NK-92 (cell line): ENCODE results near the gene VASH1.
"Not testable (repeated sequence)": the region's sequence is repeated elsewhere in the genome, so short reads cannot be mapped to it uniquely, and the experiment has no call there.

Source experiments
- DNase-seq: peaks from one replicate; lab custom pipeline; 2025; ENCODE audit not compliant: unreplicated experiment; lab: John Stamatoyannopoulos, UW

Gene VASH1

GRCh38 chr14:76761136-76761959, at the start of gene VASH1:
Gene VASH1 (plus strand): TSS chr14:76761468. CDS start chr14:76762822, 1,354 bp downstream.
- DNase-seq: no peak

- no peak for DNase-seq
These were observed 48.1 kb upstream of the VASH1 start for GRCh38 chr14:76713121-76713520.

- DNase-seq: no peak
These were observed 46.8 kb upstream of the VASH1 start for GRCh38 chr14:76714470-76714869.

GRCh38 chr14:76715101-76715500, 46.2 kb upstream of the VASH1 start:
- DNase-seq: no peak

- DNase-seq: no peak
These were observed 45.7 kb upstream of the VASH1 start for GRCh38 chr14:76715511-76716081.

- DNase-seq: no peak
These were observed 45.0 kb upstream of the VASH1 start for GRCh38 chr14:76716285-76716684.

- DNase-seq: no peak
These were observed 43.6 kb upstream of the VASH1 start for GRCh38 chr14:76717508-76718290.

GRCh38 chr14:76718306-76719040, 42.8 kb upstream of the VASH1 start:
- DNase-seq: no peak

GRCh38 chr14:76719666-76720065, 41.6 kb upstream of the VASH1 start:
- DNase-seq: no peak

GRCh38 chr14:76720382-76720813, 40.9 kb upstream of the VASH1 start:
- no peak for DNase-seq

- not testable (repeated sequence) for DNase-seq
These were observed 39.8 kb upstream of the VASH1 start for GRCh38 chr14:76721506-76721905.

GRCh38 chr14:76724651-76725550, 36.4 kb upstream of the VASH1 start:
- no peak for DNase-seq

- DNase-seq: no peak
These were observed 34.7 kb upstream of the VASH1 start for GRCh38 chr14:76726551-76726970.

GRCh38 chr14:76727384-76727783, 33.9 kb upstream of the VASH1 start:
- DNase-seq: no peak

- DNase-seq: no peak
These were observed 33.4 kb upstream of the VASH1 start for GRCh38 chr14:76727901-76728300.

- no peak for DNase-seq
These were observed 32.0 kb upstream of the VASH1 start for GRCh38 chr14:76729258-76729657.

- no peak for DNase-seq
These were observed 31.2 kb upstream of the VASH1 start for GRCh38 chr14:76729953-76730505.

- DNase-seq: not testable (repeated sequence)
These were observed 26.8 kb upstream of the VASH1 start for GRCh38 chr14:76734501-76734900.

- no peak for DNase-seq
These were observed 24.8 kb upstream of the VASH1 start for GRCh38 chr14:76736514-76736913.

GRCh38 chr14:76741074-76741473, 20.2 kb upstream of the VASH1 start:
- no peak for DNase-seq
